Osteoblast (primary cell): ENCODE results near the gene TBC1D7. TPM values are rescaled to one million over a fixed set of nuclear protein-coding genes. Genes with fewer than 3 reads are reported as not detected.

Source experiments
- DNase-seq: peaks from one replicate; pipeline ENCODE4 v3.0.0; 2011; ENCODE audit warnings: low spot score, mixed read lengths; ENCODE audit not compliant: insufficient read length; ENCODE audit errors: missing footprints
- H2AFZ ChIP-seq: 2 replicates; pipeline ENCODE4 v1.6.0; 2011; ENCODE audit warnings: mild to moderate bottlenecking, low read length
- H3K27ac ChIP-seq: 2 replicates; pipeline ENCODE4 v1.5.1; 2011; ENCODE audit warnings: mild to moderate bottlenecking, low read depth, low read length, moderate library complexity
- H3K27me3 ChIP-seq: 2 replicates; pipeline ENCODE4 v1.6.0; 2012; ENCODE audit warnings: mild to moderate bottlenecking, control low read depth, inconsistent platforms, low read length, moderate library complexity; ENCODE audit not compliant: insufficient read depth
- H3K36me3 ChIP-seq: 2 replicates; pipeline ENCODE4 v1.5.1; 2011; ENCODE audit warnings: mild to moderate bottlenecking, low read length, control low read depth, moderate library complexity; ENCODE audit not compliant: insufficient read depth
- H3K4me1 ChIP-seq: 2 replicates; pipeline ENCODE4 v1.5.1; 2011; ENCODE audit warnings: mild to moderate bottlenecking, low read length, control low read depth, moderate library complexity; ENCODE audit not compliant: insufficient read depth
- H3K4me2 ChIP-seq: 2 replicates; pipeline ENCODE4 v1.6.0; 2011; ENCODE audit warnings: mild to moderate bottlenecking, low read length; ENCODE audit not compliant: insufficient read depth
- H3K4me3 ChIP-seq: fragments of 200-600 bp; sonication (generic); 3 replicates; pipeline ENCODE4 v1.5.1; 2012; ENCODE audit warnings: mild to moderate bottlenecking, low read length, inconsistent platforms; ENCODE audit not compliant: insufficient read depth
- H3K79me2 ChIP-seq: 2 replicates; pipeline ENCODE4 v1.6.0; 2012; ENCODE audit warnings: mild to moderate bottlenecking, low read length, control low read depth, inconsistent platforms; ENCODE audit not compliant: insufficient read depth
- H3K9me3 ChIP-seq: 2 replicates; pipeline ENCODE4 v1.5.1; 2011; ENCODE audit warnings: low read depth, low read length, control low read depth
- H4K20me1 ChIP-seq: 2 replicates; pipeline ENCODE4 v1.6.0; 2012; ENCODE audit warnings: mild to moderate bottlenecking, low read length, control low read depth; ENCODE audit not compliant: insufficient read depth
- total RNA-seq: library from RNA; depleted of rRNA; stranded (reverse); fragments of >200 nt; gene quantifications from 2 replicates; pipeline ENCODE4 v1.2.3, GENCODE V29; 2012
- TF ChIP-seq, protein P1 (sequence below): IDR thresholded peaks from 2 replicates; pipeline ENCODE4 v1.5.1; 2011; ENCODE audit warnings: mild to moderate bottlenecking, low read depth, low read length, moderate library complexity; ENCODE audit errors: extremely low read depth

The TBC1D7 gene
- total RNA-seq, 1 donor: 18.8 TPM

DNA sequence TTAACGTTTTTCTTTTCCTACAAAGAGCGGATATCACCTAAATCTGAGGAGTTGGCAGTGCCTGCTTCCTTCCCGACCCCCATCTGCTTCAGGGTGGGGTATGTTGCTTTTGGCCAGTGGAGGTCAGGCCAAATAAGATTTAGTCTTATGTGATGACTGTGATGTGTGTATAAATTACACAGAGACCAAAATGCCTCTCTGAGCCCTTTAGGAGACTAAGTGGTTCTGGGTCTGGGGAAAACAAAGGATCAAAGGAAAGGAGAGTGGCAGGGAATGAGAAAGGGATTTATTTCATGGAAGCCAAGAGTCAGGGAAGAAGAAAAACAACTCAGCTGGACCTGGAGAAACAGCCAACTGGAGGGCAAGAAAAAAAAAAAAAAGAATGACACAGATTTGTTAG lies 39.1 kb upstream of the TBC1D7 start:
- Histone ChIP-seq H3K4me1 (no peaks in the 10 kb centered on the region), H3K4me3 (no peak overlapping the region), H3K27ac (no peak overlapping the region), H3K79me2 (no peaks in the 10 kb centered on the region), H3K4me2 (no peak overlapping the region), H3K9me3 (no peaks in the 10 kb centered on the region), H3K36me3 (no peaks in the 10 kb centered on the region), H3K27me3 (no peaks in the 10 kb centered on the region), H2AFZ (no peak overlapping the region), H4K20me1 (no peaks in the 10 kb centered on the region)
- DNase-seq: no peak
- TF ChIP-seq, protein P1, sequence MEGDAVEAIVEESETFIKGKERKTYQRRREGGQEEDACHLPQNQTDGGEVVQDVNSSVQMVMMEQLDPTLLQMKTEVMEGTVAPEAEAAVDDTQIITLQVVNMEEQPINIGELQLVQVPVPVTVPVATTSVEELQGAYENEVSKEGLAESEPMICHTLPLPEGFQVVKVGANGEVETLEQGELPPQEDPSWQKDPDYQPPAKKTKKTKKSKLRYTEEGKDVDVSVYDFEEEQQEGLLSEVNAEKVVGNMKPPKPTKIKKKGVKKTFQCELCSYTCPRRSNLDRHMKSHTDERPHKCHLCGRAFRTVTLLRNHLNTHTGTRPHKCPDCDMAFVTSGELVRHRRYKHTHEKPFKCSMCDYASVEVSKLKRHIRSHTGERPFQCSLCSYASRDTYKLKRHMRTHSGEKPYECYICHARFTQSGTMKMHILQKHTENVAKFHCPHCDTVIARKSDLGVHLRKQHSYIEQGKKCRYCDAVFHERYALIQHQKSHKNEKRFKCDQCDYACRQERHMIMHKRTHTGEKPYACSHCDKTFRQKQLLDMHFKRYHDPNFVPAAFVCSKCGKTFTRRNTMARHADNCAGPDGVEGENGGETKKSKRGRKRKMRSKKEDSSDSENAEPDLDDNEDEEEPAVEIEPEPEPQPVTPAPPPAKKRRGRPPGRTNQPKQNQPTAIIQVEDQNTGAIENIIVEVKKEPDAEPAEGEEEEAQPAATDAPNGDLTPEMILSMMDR: no peak

GRCh38 chr6:13365320-13365719 lies 37.0 kb upstream of the TBC1D7 start:
- Histone ChIP-seq H3K4me1 (no peaks in the 10 kb centered on the region), H2AFZ (no peak overlapping the region), H3K27ac (no peak overlapping the region), H4K20me1 (no peaks in the 10 kb centered on the region), H3K4me3 (no peak overlapping the region), H3K4me2 (no peak overlapping the region), H3K79me2 (no peaks in the 10 kb centered on the region), H3K27me3 (no peaks in the 10 kb centered on the region), H3K36me3 (no peaks in the 10 kb centered on the region), H3K9me3 (no peaks in the 10 kb centered on the region)
- DNase-seq: no peak
- TF ChIP-seq, protein P1: no peak

GRCh38 chr6:13364842-13365241 lies 36.5 kb upstream of the TBC1D7 start:
- Histone ChIP-seq H3K27me3 (no peaks in the 10 kb centered on the region), H3K4me1 (no peaks in the 10 kb centered on the region), H3K36me3 (no peaks in the 10 kb centered on the region), H3K4me2 (no peak overlapping the region), H4K20me1 (no peaks in the 10 kb centered on the region), H3K79me2 (no peaks in the 10 kb centered on the region), H3K9me3 (no peaks in the 10 kb centered on the region), H3K27ac (no peak overlapping the region), H3K4me3 (no peak overlapping the region), H2AFZ (no peak overlapping the region)
- TF ChIP-seq, protein P1: no peak
- no peak for DNase-seq

DNA sequence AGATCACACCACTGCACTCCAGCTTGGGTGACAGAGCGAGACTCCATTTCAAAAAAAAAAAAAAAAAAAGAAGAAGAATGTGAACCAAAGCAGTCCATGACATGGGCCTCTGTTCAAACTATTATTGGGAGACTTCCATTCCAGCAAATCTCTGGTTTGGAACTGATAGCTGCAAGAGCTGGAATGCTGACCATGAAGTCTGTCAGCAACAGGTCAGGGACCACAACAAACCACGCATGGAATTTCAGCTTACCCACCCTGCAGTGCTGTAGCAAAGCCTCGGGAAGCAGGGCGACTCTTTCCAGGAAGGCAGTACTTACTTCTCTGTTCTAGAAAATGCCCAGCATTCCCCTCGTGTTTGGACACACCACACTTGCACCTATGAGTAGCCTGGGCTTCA lies 34.1 kb upstream of the TBC1D7 start:
- H3K79me2 ChIP-seq: no peaks in the 10 kb centered on the region
- no peak overlapping the region for H3K4me3 ChIP-seq
- H3K4me2 ChIP-seq: no peak overlapping the region
- no peaks in the 10 kb centered on the region for H3K9me3 ChIP-seq
- H3K27ac ChIP-seq: no peak overlapping the region
- no peaks in the 10 kb centered on the region for H3K4me1 ChIP-seq
- no peaks in the 10 kb centered on the region for H3K36me3 ChIP-seq
- no peak overlapping the region for H2AFZ ChIP-seq
- no peak for DNase-seq
- TF ChIP-seq, protein P1: no peak
- no peaks in the 10 kb centered on the region for H3K27me3 ChIP-seq
- no peaks in the 10 kb centered on the region for H4K20me1 ChIP-seq
